WERI-Rb-1 (cell line): Measurements from ENCODE around the gene C2orf81.

Source experiments
- DNase-seq: peaks from one replicate; pipeline ENCODE4 v3.0.0-alpha.2; 2020
- H3K27ac ChIP-seq: fragments of 250-450 bp; sonication (Bioruptor Pico); 2 replicates; pipeline ENCODE4 v1.5.1; 2020; ENCODE audit warnings: mild to moderate bottlenecking, moderate library complexity
- H3K27me3 ChIP-seq: fragments of 250-450 bp; sonication (Bioruptor Pico); 2 replicates; pipeline ENCODE4 v1.5.1; 2021; ENCODE audit warnings: mild to moderate bottlenecking, low read depth, moderate library complexity; ENCODE audit not compliant: insufficient read depth, severe bottlenecking
- H3K36me3 ChIP-seq: fragments of 250-450 bp; sonication (Bioruptor Pico); 2 replicates; pipeline ENCODE4 v1.5.1; 2020; ENCODE audit warnings: mild to moderate bottlenecking, moderate library complexity
- H3K4me3 ChIP-seq: 2 replicates; pipeline ENCODE4 v1.5.1; 2011; ENCODE audit warnings: low read depth, mild to moderate bottlenecking, control low read depth, low read length
- H3K9me3 ChIP-seq: fragments of 250-450 bp; sonication (Bioruptor Pico); 2 replicates; pipeline ENCODE4 v1.5.1; 2021; ENCODE audit warnings: mild to moderate bottlenecking, moderate library complexity; ENCODE audit not compliant: severe bottlenecking
- TF ChIP-seq, protein P1 (sequence below): IDR thresholded peaks from 2 replicates; pipeline ENCODE4 v1.5.1; 2011; ENCODE audit warnings: low read depth, mild to moderate bottlenecking, control low read depth, inconsistent platforms, low read length

Gene C2orf81

DNA sequence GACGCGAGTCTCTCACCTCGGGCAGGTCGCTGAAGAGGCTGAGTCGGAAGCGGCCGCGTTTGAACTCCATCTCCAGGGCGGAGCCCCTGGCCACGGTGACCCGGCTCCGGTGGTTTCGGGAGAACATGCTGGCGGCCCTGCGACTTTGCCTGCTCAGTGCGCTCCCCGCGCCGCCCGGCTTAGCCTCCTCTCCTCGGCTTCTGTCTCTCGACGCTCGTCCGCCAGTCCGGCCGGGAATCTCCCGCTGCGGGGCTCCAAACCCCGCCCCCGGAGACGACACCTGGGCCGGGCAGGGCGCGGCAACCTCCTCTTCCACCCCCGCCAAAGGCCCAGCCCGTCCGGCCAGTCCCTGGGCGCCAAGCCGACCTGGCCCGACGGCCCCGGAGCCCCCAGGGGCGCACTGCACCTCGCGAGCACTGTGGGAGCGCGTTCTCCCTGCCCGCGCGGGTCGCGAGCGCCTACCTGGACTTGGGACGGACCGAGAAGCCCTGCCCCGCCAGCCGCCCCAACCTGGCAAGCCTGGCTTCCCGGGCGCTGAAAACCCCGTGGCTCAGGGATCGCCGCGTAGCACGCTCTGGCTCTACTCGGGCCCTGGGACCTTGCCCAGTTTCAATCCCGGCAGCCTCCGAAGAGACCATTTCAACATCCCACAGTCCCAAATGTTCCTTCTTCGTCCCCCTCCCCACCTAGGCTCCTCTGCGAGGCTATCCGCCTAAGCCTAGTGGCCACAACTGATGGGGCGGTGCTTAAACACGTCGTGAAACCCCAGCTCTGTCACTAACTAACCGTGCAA lies 20.5 kb upstream of the C2orf81 start, which contains the start of gene RTKN:
RTKN (minus strand) TSS at position 248 of the 793 bp plus-strand sequence; CDS start at position 127, 121 bp downstream.
- no peaks in the 10 kb centered on the region for H3K36me3 ChIP-seq
- H3K9me3 ChIP-seq = no peaks in the 10 kb centered on the region
- H3K4me3 ChIP-seq = peak within 1 kb of the TSS; percentile 69
- no peaks in the 10 kb centered on the region for H3K27me3 ChIP-seq
- peak within 1 kb of the TSS; percentile 90 for H3K27ac ChIP-seq
- no peak for DNase-seq
- TF ChIP-seq, protein P1, sequence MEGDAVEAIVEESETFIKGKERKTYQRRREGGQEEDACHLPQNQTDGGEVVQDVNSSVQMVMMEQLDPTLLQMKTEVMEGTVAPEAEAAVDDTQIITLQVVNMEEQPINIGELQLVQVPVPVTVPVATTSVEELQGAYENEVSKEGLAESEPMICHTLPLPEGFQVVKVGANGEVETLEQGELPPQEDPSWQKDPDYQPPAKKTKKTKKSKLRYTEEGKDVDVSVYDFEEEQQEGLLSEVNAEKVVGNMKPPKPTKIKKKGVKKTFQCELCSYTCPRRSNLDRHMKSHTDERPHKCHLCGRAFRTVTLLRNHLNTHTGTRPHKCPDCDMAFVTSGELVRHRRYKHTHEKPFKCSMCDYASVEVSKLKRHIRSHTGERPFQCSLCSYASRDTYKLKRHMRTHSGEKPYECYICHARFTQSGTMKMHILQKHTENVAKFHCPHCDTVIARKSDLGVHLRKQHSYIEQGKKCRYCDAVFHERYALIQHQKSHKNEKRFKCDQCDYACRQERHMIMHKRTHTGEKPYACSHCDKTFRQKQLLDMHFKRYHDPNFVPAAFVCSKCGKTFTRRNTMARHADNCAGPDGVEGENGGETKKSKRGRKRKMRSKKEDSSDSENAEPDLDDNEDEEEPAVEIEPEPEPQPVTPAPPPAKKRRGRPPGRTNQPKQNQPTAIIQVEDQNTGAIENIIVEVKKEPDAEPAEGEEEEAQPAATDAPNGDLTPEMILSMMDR = no peak

DNA sequence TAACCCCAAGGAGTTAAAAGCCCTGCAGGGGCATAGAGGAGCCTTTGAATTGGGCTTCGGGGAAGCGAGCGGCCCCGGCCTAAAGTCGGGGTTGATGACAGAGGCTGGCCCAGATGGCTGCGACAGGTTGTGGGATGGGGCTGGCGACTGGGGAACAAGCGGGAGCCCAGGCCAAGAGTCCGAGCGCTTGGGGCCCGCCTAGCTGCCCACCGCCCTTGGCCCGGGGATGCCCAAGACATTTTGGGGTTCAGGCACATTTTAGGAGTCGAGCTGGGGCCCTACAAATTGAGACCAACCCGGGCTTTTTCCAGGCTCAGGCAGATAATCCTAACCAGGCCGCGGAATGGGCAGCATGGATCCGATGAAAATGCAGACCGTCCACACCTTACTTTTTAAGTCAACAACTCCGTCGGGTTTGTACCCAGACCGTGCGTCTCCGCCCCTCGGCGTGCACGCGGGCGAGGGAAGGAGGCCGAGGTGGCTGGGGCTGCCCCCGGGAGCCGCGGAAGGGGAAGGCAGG lies 19.8 kb upstream of the C2orf81 start:
- no peaks in the 10 kb centered on the region for H3K27me3 ChIP-seq
- peak overlapping the region; percentile 90 for H3K27ac ChIP-seq
- no peak for DNase-seq
- no peaks in the 10 kb centered on the region for H3K36me3 ChIP-seq
- TF ChIP-seq, protein P1 = no peak
- H3K4me3 ChIP-seq = no peak overlapping the region
- no peaks in the 10 kb centered on the region for H3K9me3 ChIP-seq

DNA sequence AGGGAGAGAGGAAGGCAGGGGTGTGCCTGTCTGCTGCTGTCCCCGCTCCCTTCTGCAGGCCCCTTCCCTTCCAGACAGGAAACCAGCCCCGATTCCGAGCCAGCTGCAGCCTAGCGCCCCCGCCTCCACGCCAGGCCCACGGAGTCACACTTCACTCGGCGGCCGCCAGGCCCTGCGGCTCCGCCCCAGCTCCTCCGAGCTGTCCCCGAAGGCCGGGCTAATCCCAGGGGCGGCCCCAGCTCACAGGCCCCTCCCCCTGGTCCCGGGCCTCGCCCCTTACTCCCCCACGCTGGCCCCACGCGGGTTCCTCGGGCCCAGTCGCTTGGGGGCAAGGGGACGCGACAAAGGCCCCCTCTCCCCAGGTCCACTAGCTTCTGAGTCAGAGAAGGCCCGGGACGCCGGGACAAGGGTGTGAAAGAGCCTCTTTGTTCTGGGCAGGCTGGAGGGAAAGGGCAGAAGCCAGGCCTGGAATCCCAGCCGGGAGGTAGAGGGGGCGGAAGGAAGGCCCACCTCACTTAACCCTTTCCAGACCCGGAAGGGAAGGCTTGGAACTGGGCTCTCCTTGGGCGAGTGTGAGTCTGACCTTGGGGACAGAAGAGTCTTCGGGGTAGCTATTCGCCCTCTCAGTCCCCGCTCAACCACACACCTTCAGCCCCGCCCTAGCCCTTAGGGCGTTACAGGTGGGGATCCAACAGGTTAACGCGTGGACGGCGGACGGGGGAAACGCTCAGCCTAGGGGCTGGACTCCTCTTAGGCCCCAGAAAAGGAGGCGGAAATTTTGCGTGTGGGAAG lies 19.2 kb upstream of the C2orf81 start:
- peak; percentile 96 for DNase-seq

DNA sequence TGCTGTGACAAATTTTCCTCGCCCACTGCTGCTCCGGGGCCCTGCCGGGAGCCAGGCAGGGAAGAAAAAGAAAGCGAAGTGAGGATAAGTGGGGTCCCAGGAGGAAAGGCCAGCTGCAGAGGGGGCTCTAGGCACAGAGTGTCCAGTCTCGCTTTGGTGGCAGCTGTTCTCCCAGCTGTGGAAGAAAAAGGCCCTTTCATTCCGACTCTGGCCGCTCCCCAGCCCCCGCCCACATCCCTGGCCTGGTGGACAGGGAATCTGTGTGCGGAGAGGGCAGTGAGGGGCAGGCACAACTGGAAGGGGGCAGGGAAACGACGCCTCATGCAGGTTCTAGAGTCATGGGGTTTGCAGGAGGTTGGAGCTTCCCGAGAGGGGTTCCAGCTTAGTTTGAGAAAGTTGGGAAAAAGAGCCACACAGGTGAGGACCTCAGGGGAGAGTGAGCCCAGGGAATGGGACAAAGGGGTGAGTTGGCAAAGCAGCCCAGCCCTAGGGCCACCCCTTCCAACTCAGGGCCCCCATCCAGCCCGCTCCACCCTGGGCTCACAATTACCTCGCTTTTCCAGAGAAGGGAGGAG lies 18.5 kb upstream of the C2orf81 start:
- H3K36me3 ChIP-seq = no peaks in the 10 kb centered on the region; the same call in 1 of the 2 replicates
- DNase-seq = peak; percentile 41
- no peaks in the 10 kb centered on the region for H3K27me3 ChIP-seq
- peak overlapping the region; percentile 69 for H3K4me3 ChIP-seq
- H3K9me3 ChIP-seq = no peaks in the 10 kb centered on the region
- TF ChIP-seq, protein P1 = no peak
- peak overlapping the region; percentile 90 for H3K27ac ChIP-seq

More for the DNA sequence above, 19.2 kb upstream of the C2orf81 start:
- TF ChIP-seq, protein P1 = peak; percentile 48; the same call in 1 of the 2 replicates
- Histone ChIP-seq H3K9me3 (no peaks in the 10 kb centered on the region), H3K4me3 (peak overlapping the region; percentile 69), H3K27me3 (no peaks in the 10 kb centered on the region), H3K27ac (peak overlapping the region; percentile 90), H3K36me3 (no peaks in the 10 kb centered on the region; the same call in 1 of the 2 replicates)

DNA sequence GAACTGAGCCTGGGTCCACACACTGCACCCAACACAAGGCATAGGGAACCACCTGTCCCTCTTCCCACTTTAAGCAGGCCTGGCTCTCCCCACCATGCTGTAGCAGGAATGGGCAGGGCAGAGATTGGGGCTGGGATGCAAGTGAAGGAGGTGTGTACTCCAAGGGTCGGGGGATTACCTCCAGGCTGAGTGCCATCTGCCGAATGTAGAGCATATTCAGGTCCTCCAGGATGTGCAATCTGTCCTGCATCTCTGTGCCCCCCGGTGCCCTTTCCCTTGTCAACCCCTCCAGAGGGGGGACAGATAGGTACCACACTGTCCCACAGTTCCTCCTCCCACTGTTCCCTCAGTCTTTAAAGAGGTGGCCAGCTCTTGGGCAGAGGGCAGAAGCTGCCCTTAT lies 18.0 kb upstream of the C2orf81 start:
- Histone ChIP-seq H3K9me3 (no peaks in the 10 kb centered on the region), H3K4me3 (peak overlapping the region; percentile 69), H3K27ac (peak overlapping the region; percentile 90), H3K27me3 (no peaks in the 10 kb centered on the region), H3K36me3 (no peaks in the 10 kb centered on the region; the same call in 1 of the 2 replicates)
- peak; percentile 84 for DNase-seq
- TF ChIP-seq, protein P1 = no peak
